HuH-7 (cell line): ENCODE measurements around the gene SLC6A7.
"Not testable (repeated sequence)": the region's sequence is repeated elsewhere in the genome, so short reads cannot be mapped to it uniquely, and the experiment has no call there.

Source experiments
- DNase-seq: peaks from one replicate; pipeline ENCODE4 v3.0.0; 2011; ENCODE audit warnings: low spot score

Gene SLC6A7

GRCh38 chr5:150219142-150219541, 29.3 kb downstream of the SLC6A7 start:
- no peak for DNase-seq

GRCh38 chr5:150219861-150220260, 30.0 kb downstream of the SLC6A7 start:
- DNase-seq, result no peak

DNA sequence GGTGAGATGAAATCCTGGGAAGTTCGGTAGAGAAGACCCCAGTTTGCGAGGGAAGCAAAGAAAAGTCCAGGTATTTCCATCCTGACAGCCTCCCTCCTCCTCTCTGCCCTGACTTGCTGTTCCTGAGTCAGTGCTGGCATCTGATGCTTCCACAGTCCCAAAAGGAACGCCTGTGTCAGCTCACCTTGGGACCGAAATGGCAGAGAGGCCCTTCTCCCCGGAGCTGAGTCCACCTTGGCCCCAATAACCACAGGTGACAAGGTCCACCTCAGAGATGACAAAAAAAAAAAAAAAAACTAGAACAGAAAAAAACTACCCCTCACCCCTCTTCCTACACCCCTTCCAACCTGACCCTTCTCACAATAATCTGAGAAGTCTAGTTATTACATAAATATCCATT, 31.6 kb downstream of the SLC6A7 start:
- DNase-seq, result no peak

DNA sequence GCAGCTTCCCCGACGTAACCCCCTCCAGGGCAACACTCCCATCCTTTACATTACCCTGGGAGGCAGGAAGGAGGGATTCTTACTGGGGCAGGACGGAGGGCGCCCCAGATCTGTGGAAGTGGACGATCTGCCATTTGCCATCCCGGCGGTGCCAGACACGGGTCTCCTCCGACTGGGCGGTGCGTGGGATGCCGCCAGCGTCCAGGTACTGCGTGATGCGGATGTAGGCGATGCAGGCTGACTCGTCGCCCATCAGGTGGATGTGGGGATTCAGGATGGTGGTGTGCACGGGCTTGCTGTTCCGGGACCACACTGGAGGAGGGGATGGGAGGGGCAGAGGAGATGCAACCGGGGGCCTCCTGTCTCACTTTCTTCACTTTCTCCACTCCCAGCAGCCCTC, 33.0 kb downstream of the SLC6A7 start:
- DNase-seq, result no peak

DNA sequence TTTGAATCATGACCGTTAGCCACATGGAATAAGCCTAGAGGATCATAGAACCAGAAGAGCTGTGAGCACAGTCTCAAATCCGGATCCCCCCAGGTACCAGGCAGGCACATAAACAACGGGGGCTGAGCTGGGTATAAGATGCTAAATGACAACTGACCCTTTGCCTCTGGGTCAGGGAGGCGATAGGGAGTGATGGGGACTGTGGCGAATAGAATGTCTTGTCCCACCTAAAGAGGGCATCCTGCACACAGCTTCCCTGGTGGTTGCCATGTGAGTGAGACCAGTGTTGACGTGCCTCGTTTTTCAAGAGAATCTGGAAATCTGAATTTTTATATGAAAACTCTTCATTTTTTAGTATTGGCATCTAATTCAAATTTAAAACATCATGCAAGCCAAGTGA, 33.6 kb downstream of the SLC6A7 start:
- DNase-seq, result no peak

GRCh38 chr5:150224483-150225027, 34.7 kb downstream of the SLC6A7 start:
- no peak for DNase-seq

- no peak for DNase-seq
These were observed 37.2 kb downstream of the SLC6A7 start for GRCh38 chr5:150227036-150227435.

DNA sequence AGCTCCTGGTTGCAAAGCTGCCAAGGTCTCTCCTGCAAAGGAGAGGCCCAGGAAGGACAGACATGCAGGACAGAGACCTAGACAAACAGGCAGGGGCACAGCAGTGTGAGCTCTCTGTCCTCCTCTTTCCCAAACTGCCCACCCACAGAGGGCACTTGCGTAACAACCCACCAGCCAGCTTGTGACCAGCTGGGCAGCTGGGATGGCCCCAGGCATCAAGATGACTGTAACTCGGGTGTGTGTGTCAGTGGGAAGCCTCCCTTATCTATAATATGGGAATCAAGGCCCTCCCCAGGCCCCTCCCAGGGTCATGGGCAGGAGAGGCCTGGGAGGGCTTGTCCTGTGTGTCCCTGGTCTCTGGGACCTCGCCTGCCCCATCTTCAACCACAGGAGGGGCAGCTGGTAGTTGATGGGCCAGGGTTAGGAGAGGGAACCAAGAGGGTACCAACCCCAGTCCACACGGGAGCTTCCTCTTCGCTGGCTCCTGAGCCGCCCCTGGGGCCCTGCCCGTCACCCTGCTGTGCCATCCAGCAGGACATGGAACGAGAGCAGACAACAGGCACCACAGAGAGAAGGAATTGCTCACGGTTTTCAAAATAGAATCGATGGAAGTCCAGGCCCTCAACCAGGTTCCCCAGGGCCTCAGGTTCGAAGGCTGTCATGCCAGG, 37.9 kb downstream of the SLC6A7 start:
- no peak for DNase-seq

DNA sequence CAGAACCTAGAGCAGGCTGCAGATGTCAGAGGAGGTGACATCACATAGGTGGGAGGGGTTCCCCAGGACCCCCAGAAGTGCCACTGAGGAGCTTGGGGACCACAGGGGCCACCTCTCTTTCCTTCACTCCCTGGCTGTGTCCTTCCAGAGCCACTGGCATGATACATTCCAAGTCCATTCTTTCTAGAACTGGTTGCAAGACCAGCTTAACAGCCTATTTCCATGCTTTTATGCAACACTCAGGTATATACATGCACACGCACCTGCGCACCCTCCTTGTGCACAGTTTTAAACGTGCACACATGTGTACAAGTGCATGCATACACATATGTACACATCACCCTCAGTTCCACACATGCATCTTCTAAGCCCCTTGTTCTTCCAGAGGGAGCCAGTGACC, 39.7 kb downstream of the SLC6A7 start:
- no peak for DNase-seq

- DNase-seq, result no peak
These were observed 41.0 kb downstream of the SLC6A7 start for GRCh38 chr5:150230842-150231241.

GRCh38 chr5:150233706-150234105, 43.8 kb downstream of the SLC6A7 start:
- DNase-seq, result not testable (repeated sequence)

DNA sequence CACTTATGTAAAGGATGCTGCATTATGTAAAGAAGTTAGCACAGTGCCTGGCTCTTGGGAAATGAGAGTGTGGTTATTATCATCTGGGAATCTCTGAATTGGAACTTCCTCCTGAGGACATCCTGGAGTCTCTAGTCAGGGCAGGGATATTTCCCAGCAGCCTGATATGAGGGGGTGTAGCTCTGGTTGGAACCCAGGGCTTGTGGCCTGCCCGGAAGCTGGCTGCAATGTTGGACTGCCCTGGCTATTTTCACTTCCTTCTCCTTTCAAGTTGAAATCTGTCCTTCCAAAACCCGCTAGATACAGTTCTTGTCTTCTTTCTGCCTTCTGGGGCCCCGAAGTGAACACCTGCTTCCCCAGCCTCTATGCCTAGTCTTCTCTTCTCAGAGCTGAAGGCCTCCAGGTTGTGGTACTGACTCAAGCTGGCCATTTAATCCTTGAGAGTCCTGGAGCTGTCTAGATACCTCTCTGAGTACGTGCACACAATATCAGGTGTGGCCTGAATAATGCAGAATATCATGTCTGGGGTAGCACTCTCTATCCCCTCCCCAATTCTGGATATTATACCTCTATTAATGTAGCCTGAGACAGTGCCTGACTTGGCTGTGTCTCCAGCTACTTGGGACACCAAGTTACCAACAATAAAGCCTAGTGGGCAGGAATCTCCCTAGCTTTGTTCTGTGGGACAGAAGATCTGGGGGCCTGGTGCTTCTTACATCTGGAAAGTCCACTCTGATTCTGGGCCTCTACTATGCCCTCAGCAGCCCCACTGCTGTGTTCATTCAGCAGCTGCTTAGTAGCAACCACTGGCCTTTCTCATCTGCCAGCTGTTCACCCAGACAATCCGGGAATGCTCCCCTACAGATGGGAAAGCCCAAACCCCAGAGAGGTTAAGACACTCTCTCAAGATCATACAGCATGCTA, 45.0 kb downstream of the SLC6A7 start:
- DNase-seq, result no peak

DNA sequence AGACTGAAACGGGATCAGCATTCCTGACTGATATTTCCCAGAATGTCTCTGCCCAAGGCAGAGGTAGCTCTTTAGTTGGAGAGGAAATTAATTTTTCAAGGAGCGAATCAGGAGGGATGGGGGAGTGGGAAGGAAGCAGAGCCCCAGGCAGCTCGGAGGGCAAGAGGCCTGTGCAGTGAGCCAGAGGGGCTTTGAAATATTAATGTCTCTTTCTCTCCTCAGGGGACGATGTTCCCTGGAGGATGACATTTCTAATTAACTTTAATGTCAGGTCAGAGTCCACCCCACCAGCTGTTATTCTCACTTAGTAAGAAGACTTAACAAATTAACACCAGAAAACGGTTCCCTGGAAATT, 45.6 kb downstream of the SLC6A7 start:
- no peak for DNase-seq

DNA sequence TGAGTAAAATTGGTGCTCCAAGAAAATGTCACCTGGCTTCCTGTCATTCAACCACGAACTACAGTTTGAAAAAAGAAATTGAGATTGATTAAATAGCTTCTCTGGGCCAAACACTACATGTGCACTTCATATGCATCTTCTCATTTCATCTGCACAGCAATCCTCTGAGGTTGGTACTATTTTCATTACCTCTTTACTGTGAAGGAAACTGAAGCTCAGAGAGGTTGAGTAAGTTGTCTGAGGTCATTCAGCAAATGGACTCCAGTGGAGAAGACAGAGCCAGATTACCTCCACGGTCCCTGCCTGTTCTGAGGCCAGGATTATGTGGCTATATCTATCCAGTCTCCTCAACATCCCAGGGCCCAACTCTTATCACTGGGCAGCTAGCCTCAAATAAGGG, 46.5 kb downstream of the SLC6A7 start:
- DNase-seq, result no peak

DNA sequence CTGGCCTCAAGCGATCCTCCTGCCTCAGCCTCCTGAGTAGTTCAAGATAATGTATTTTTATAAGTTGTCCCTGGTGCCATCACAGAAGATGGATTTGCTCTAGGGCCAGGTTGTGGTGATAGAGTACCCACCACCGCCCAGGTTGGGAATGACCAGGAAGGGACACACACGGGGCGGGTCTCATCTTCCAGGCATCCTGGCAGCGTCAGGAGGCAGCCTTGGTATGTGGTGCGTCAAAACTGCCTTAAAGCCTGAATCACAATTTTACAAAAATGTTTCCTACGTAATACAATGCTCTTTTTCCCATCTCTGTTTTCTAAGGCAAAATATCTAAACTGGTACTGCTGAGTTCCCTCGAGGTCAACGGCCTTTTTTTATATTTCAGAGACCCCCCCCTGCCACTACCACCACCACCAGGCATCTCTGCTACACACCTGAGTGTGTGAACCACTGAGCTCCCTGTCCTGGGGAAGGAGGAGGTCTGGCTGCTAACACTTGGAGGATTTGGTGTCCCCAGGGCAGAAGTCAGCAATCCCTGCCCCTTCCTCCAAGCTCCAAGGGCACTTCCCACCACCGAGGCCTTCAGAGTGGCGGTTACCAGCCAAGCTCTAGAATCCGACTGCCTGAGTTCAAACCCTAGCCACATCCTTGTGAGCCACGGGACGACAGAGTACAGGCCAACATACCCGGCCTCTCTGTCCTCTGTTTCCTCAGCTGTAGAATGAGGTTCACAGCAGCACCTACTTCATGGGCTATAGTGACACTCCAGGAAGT, 47.3 kb downstream of the SLC6A7 start:
- DNase-seq, result no peak

GRCh38 chr5:150238646-150239045, 48.8 kb downstream of the SLC6A7 start:
- no peak for DNase-seq

- DNase-seq, result no peak
These were observed 49.4 kb downstream of the SLC6A7 start for GRCh38 chr5:150239099-150239793.

DNA sequence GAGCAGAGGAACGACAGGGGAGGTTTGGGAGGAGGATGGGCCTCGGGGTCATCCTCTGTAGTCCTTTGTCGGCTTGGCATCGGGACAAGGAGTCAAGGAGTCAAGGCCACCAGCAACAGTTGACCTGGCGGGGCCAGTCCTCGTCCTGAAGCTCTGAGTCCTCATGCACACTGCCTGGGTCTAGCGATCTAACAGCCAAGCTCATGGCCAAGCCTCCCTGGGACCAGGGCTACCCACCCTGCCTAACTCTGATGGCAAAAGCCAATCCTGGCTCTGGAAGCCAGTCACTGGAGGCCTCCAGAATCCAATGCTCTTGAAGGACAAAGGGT, 49.9 kb downstream of the SLC6A7 start:
- DNase-seq, result no peak

GRCh38 chr5:150241298-150242160, 51.7 kb downstream of the SLC6A7 start:
- DNase-seq, result no peak

GRCh38 chr5:150242251-150242894, 52.5 kb downstream of the SLC6A7 start:
- no peak for DNase-seq

GRCh38 chr5:150243590-150243989, 53.7 kb downstream of the SLC6A7 start:
- DNase-seq, result no peak
